Uterus (tissue), 2 donors: ENCODE results near the gene TLE5.

Source experiments
- POLR2A ChIP-seq, 2 donors: fragments of 450-650 bp; IDR thresholded peaks; one replicate each; pipeline ENCODE4 v1.6.1; 2016; ENCODE audit warnings: antibody characterized with exemption in 2 of 2, mild to moderate bottlenecking in 1 of 2, moderate library complexity in 1 of 2
- TF ChIP-seq, protein P1 (sequence below), 4 experiments: fragments of 200-600 bp in 2 of 4; fragments of 450-650 bp in 2 of 4; sonication (generic) in 2 of 4; IDR thresholded peaks; one replicate each; pipeline ENCODE4 v1.5.1; 2016 to 2019; ENCODE audit warnings: antibody characterized with exemption in 4 of 4, mild to moderate bottlenecking in 2 of 4, moderate library complexity in 1 of 4

- TF ChIP-seq, protein P1, sequence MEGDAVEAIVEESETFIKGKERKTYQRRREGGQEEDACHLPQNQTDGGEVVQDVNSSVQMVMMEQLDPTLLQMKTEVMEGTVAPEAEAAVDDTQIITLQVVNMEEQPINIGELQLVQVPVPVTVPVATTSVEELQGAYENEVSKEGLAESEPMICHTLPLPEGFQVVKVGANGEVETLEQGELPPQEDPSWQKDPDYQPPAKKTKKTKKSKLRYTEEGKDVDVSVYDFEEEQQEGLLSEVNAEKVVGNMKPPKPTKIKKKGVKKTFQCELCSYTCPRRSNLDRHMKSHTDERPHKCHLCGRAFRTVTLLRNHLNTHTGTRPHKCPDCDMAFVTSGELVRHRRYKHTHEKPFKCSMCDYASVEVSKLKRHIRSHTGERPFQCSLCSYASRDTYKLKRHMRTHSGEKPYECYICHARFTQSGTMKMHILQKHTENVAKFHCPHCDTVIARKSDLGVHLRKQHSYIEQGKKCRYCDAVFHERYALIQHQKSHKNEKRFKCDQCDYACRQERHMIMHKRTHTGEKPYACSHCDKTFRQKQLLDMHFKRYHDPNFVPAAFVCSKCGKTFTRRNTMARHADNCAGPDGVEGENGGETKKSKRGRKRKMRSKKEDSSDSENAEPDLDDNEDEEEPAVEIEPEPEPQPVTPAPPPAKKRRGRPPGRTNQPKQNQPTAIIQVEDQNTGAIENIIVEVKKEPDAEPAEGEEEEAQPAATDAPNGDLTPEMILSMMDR (IDR thresholded peaks at IDR 0.05): no peak
- TF ChIP-seq POLR2A (IDR thresholded peaks at IDR 0.05): no peak
These were observed 49.4 kb upstream of the TLE5 start for GRCh38 chr19:3111586-3112247.
